Islet of Langerhans (tissue), 1 donor: ENCODE results near the gene APEX1.

Experiments used
- FAIRE-seq: peaks from one replicate; lab custom pipeline; 2011; peaks lifted over from hg19 to GRCh38; lab: Jason Lieb, UNC

Gene APEX1

GRCh38 chr14:20454516-20455354 is at the start of gene APEX1, which contains the start of gene OSGEP:
Gene APEX1, plus strand, starts transcription at chr14:20455226. Its CDS starts 420 bp downstream, at chr14:20455646.
Gene OSGEP, minus strand, starts transcription at chr14:20454812. Its CDS starts 129 bp downstream, at chr14:20454683.
- peak; percentile 94 for FAIRE-seq

GRCh38 chr14:20409226-20409625 is 45.8 kb upstream of the APEX1 start:
- FAIRE-seq = no peak

GRCh38 chr14:20412411-20412810 is 42.6 kb upstream of the APEX1 start:
- FAIRE-seq = no peak

DNA sequence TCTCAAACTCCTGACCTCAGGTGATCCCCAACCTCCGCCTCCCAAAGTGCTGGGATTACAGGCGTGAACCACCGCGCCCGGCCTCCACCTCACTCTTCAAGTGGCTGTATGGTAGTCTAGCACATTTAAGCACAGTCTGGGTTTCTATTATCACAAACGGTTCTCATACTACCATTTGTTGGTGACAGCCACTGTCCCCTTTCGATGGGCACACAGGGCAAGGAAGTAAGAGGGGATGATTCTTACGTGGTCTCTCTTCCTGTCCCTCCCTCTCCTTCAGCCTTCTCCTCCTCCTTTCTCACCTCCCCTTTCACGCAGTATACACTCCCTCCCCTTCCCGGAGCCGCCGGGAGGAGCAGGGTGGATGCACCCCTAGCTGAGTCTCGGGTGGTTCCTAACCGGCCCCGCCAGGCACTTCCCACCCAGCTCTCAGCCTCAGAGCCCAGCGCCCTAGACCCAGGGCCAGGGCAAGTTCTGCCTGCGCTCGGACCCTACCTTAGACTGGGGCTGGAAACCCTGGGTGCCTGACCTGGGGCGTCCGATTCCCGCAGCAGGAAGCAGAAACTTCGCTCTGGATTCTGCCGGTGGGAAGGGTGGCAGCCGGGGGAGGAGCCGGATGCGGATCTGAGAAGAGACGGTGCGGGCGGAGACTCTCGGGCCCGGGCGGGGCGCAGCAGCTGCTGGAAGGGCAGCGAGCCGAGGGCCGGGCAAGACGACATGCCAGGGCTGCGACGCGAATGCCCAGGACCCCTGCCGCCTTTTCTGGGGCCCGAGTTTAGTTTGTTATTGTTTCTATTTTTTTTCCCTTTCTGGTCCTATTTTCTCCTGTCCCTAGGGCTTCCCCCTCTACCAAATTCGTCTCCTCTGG is 41.9 kb upstream of the APEX1 start, which contains the start of gene TEP1:
TEP1 (minus strand) TSS at position 626 of the 868 bp plus-strand sequence. CDS start 5,062 bp downstream, outside the sequence.
- FAIRE-seq = no peak

GRCh38 chr14:20413744-20414082 is 41.3 kb upstream of the APEX1 start:
- FAIRE-seq = no peak

- FAIRE-seq = no peak
These were observed 39.2 kb upstream of the APEX1 start for GRCh38 chr14:20415782-20416206.

- no peak for FAIRE-seq
These were observed 38.8 kb upstream of the APEX1 start for GRCh38 chr14:20416223-20416622.

GRCh38 chr14:20417250-20418186 is 37.5 kb upstream of the APEX1 start:
- peak; percentile 71 for FAIRE-seq

- no peak for FAIRE-seq
These were observed 36.5 kb upstream of the APEX1 start for GRCh38 chr14:20418501-20418909.

- no peak for FAIRE-seq
These were observed 35.6 kb upstream of the APEX1 start for GRCh38 chr14:20419419-20419818.

DNA sequence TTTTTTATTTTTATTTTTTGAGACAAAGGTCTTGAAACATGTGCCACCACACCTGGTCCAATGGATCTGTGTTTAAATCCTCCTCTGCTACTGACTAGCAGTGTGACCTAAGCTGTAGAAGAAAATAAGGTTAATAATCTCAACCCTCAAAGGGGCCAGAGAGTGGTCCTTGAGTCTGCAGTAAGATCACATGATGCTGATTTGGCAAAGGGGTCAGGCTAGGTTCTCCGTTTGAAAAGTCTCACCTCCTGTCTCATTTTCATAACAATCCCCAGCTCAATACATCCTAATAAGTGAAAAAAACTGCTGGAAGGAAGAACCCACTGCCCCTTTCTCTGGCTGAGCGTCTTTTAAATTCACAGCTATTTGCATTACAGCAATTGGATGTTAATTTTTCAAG is 33.8 kb upstream of the APEX1 start:
- no peak for FAIRE-seq

- FAIRE-seq = no peak
These were observed 32.1 kb upstream of the APEX1 start for GRCh38 chr14:20422886-20423285.

DNA sequence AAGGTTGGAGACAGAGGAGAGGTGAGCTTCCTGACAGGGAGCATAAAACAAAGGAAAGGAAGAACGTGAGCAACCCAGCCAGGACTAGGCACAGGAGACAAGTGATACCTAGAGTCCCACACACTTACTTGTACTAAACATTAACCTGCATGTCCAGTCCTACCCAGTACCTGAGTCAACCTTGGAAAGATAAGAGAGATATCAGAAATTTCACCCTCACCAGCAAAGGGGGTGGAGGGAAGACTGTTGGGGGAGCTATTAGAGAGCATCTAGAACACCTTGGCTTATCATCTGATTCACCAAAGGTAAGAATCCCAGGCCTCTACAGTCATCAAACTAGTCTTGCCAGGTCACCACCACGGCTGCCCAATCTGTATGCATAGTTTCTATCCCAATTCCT is 30.2 kb upstream of the APEX1 start:
- no peak for FAIRE-seq

GRCh38 chr14:20427231-20428009 is 27.6 kb upstream of the APEX1 start:
- peak; percentile 58 for FAIRE-seq

- FAIRE-seq = no peak
These were observed 27.0 kb upstream of the APEX1 start for GRCh38 chr14:20428010-20428365.

DNA sequence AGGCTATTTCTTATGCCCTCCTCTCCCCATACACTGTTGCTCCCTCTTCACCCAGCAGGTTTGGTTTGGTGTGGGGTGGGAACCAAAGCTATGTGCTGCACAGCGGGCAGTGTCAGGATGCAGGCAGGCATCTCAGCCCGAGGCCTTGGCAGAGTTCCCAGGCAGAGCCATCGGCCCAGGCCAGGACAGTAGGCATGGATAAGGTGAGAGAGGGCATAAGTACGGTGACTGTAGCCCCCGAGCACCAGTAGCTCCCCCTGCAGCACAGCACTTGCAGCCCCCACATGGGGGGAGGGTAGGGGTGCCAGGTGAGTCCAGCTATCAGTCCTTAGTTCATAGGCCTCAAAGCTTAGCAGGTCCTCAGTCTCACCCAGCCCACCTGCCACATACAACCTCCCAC is 26.2 kb upstream of the APEX1 start:
- no peak for FAIRE-seq

- FAIRE-seq = no peak
These were observed 25.0 kb upstream of the APEX1 start for GRCh38 chr14:20429801-20430669.

DNA sequence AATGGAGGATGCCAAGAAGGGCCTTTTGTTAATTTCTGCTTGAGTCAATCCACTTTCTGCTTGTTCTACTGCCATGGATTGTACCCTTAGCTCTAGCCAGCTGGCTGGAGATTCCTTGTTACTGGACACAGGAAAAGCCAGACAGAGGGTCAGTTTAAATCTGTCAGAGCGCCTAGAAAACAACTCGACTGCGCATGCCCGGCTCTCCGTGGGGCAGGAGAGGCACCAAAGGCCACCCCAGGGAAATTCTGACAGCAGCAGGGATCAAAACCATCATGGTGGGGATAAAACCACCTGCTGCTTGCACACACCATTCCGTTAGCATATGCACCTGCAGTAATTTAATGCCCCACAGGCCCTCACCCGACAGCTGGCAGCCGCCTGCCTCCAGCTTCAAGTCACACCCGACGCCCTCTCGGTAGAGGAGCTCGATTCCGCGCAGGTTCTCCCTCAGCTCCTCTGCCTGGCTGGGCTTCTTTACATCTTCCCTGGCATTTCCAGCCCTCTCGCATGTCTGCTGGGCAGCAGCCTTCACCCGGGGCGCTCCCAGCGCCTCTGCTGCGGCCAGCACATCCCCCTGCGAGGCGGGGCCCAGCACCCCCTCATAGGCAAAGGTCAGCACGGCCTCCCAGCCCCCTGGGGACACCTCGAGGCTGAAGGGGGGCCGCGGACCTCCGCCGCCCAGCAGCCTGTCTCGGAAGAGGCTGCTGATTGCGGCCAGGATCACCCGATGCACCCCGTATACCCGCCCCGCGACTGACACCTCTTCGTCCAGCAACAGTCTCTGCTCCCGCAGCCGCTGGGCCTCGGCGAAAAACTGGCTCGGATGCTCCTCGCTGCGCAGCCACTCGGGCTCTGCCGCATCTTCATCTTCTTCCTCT is 20.1 kb upstream of the APEX1 start:
- no peak for FAIRE-seq
